Dendritic cell treated with granulocyte-macrophage colony-stimulating factor and Interleukin-4, amounts not matched to agents 40 ng/mL and 50 ng/mL, for 4 days (primary cell): ENCODE data around the gene CLTB.
A peak's percentile ranks its signal among the peaks of the same experiment; 100 is the strongest.
"Not testable (repeated sequence)": the region's sequence is repeated elsewhere in the genome, so short reads cannot be mapped to it uniquely, and the experiment has no call there.

Source experiments
- H3K27ac Mint-ChIP-seq: one replicate; pipeline ENCODE4 v1.8.0; 2022; ENCODE audit warnings: mild to moderate bottlenecking, mixed read lengths
- H3K27me3 Mint-ChIP-seq: one replicate; pipeline ENCODE4 v1.8.0; 2022; ENCODE audit warnings: mild to moderate bottlenecking, mixed read lengths
- H3K36me3 Mint-ChIP-seq: one replicate; pipeline ENCODE4 v1.8.0; 2022; ENCODE audit warnings: low read depth, mixed read lengths
- H3K4me1 Mint-ChIP-seq: one replicate; pipeline ENCODE4 v1.8.0; 2022; ENCODE audit warnings: low read depth, mixed read lengths
- H3K4me3 Mint-ChIP-seq: one replicate; pipeline ENCODE4 v1.8.0; 2022; ENCODE audit warnings: mild to moderate bottlenecking, moderate library complexity, mixed read lengths
- H3K9me3 Mint-ChIP-seq: one replicate; pipeline ENCODE4 v1.8.0; 2022; ENCODE audit warnings: mixed read lengths
- intact Hi-C: fragments of 100-400 bp; cut with micrococcal nuclease; formaldehyde crosslinking; loops from one replicate; pipeline ENCODE4 v1.15.0; 2022

The CLTB gene

DNA sequence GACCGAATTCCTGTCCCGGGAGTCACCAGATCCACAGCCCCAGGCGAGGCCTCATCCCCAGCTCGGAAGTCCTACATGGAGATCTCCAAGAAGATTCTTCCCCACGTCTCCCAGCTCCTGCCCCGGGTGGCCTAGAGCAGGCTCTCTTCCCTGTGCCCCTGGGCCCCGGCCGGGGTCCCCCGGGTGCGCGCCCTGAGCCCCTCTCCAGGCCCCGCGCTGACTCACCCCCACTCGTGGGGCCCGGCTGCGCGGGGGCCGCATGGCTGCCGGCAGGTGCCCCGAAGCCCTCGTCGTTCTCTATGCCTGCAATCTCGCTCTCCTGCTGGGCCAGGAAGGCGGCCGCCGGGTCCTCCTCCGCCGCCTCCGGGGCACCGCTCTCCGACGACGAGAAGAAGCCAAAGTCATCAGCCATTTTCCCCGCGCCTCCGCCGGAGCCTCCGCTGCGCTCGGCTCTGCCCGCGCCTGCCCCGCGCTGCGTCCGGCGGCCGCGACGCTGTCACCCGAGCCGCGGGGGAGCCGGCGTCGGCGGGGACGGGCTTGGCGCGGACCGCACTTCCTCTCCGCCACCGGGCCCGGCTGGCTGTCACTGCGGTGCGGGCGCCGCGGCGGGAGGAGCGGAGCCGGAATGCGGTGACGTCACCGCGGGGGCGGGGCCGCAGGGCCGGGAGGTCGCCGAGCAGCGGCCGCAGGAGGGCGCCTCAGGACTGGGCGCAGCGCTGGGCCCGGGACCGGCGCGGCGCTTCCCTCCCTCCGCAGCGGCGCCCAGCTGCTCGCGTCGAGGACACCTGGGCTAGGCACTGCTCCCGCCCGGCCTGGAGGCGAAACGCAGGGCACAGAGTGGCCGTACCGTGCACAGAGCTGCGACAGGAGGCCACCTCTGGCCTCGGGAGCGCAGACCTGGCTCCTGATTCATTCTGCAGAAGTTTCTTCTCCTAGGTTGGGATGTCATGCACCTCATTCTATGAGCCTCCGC is at the start of gene CLTB:
Gene CLTB (minus strand): TSS at position 588 of the 973 bp plus-strand sequence. CDS start 176 bp downstream, at position 412.
- Mint-ChIP-seq H3K27me3 (peaks cover 9% of the 10 kb centered on the region), H3K27ac (peak within 1 kb of the TSS; percentile 88), H3K4me3 (peak within 1 kb of the TSS; percentile 91), H3K36me3 (peaks cover 18% of the 10 kb centered on the region), H3K9me3 (no peaks in the 10 kb centered on the region), H3K4me1 (peaks cover 39% of the 10 kb centered on the region)
- intact Hi-C loops: loop anchor here (1.0 to 10.0 kb wide), 6 partner anchors 27 to 231 kb away; partner anchors contain the start of genes FAF2, RNF44 and TSPAN17

GRCh38 chr5:176463113-176463764 is 46.9 kb upstream of the CLTB start:
- Mint-ChIP-seq H3K27ac (no peak overlapping the region), H3K4me3 (no peak overlapping the region), H3K36me3 (peaks cover 31% of the 10 kb centered on the region), H3K4me1 (peaks cover 38% of the 10 kb centered on the region), H3K9me3 (no peaks in the 10 kb centered on the region), H3K27me3 (no peaks in the 10 kb centered on the region)
- intact Hi-C loops: no loop called here

- Mint-ChIP-seq H3K27ac (no peak overlapping the region), H3K36me3 (peaks cover 34% of the 10 kb centered on the region), H3K4me1 (peaks cover 26% of the 10 kb centered on the region), H3K27me3 (no peaks in the 10 kb centered on the region), H3K4me3 (no peak overlapping the region), H3K9me3 (no peaks in the 10 kb centered on the region)
- intact Hi-C loops: no loop called here
Observed at GRCh38 chr5:176461349-176461748, 45.0 kb upstream of the CLTB start.

DNA sequence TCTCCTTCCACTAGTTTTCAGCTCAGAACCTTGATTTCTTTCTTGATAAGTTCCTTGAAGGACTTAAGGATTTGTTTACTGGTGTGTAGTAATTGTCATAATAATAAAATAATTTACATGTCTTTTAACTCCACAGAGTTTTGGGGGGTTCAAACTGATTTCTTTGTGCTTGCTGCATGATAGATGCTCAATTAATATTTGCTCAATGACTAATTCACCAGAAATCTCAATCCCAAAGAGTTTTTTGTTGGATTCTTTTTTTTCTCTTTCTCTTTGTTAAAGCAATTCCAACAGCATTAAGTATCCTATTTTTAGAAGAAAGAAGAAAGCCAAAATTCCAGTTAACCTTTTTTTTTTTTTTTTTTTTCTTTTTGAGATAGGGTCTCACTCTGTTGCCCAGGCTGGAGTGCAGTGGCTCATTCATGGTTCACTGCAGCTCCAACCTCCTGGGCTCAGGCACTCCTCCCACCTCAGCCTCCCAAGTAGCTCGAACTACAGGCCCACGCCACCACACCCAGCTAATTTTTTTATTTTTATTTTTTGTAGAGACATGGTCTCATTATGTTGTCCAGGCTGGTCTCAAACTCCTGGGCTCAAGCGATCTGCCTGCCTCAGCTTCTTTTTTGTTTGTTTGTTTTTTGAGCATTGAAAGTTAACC is 42.7 kb upstream of the CLTB start:
- H3K27me3 Mint-ChIP-seq: no peaks in the 10 kb centered on the region
- intact Hi-C loops: no loop called here
- H3K27ac Mint-ChIP-seq: no peak overlapping the region
- H3K4me3 Mint-ChIP-seq: no peak overlapping the region
- no peaks in the 10 kb centered on the region for H3K9me3 Mint-ChIP-seq
- peaks cover 16% of the 10 kb centered on the region for H3K4me1 Mint-ChIP-seq
- peaks cover 36% of the 10 kb centered on the region for H3K36me3 Mint-ChIP-seq

- Mint-ChIP-seq H3K4me1 (peaks cover 23% of the 10 kb centered on the region), H3K36me3 (peaks cover 38% of the 10 kb centered on the region), H3K4me3 (no peak overlapping the region), H3K27ac (no peak overlapping the region), H3K9me3 (no peaks in the 10 kb centered on the region), H3K27me3 (no peaks in the 10 kb centered on the region)
- intact Hi-C loops: no loop called here
Observed at GRCh38 chr5:176454724-176455394, 38.5 kb upstream of the CLTB start.

- intact Hi-C loops: no loop called here
- Mint-ChIP-seq H3K27ac (no peak overlapping the region), H3K27me3 (no peaks in the 10 kb centered on the region), H3K9me3 (no peaks in the 10 kb centered on the region), H3K4me3 (no peak overlapping the region), H3K36me3 (peaks cover 46% of the 10 kb centered on the region), H3K4me1 (peaks cover 34% of the 10 kb centered on the region)
Observed at GRCh38 chr5:176450077-176450476, 33.7 kb upstream of the CLTB start.

GRCh38 chr5:176447978-176448608 is 31.8 kb upstream of the CLTB start, which contains the start of gene FAF2:
TSS of gene FAF2 (plus strand) at chr5:176448385. CDS start at chr5:176448408, 23 bp downstream.
- Mint-ChIP-seq H3K27me3 (no peaks in the 10 kb centered on the region), H3K36me3 (peaks cover 31% of the 10 kb centered on the region), H3K4me3 (peak within 1 kb of the TSS; percentile 91), H3K4me1 (peaks cover 34% of the 10 kb centered on the region), H3K9me3 (no peaks in the 10 kb centered on the region), H3K27ac (peak within 1 kb of the TSS; percentile 95)
- intact Hi-C loops: loop anchor here (1.0 to 5.0 kb wide), 4 partner anchors 31 to 89 kb away; partner anchors contain the start of genes CLTB, KIAA1191 and RNF44

GRCh38 chr5:176447591-176447977 is 31.2 kb upstream of the CLTB start:
- H3K27ac Mint-ChIP-seq: peak overlapping the region; percentile 95
- intact Hi-C loops: loop anchor here (5.0 kb wide), 2 partner anchors 85 to 90 kb away; partner anchors contain the start of genes KIAA1191 and RNF44
- no peaks in the 10 kb centered on the region for H3K9me3 Mint-ChIP-seq
- H3K4me3 Mint-ChIP-seq: peak overlapping the region; percentile 91
- peaks cover 26% of the 10 kb centered on the region for H3K36me3 Mint-ChIP-seq
- H3K4me1 Mint-ChIP-seq: peaks cover 34% of the 10 kb centered on the region
- H3K27me3 Mint-ChIP-seq: no peaks in the 10 kb centered on the region

- Mint-ChIP-seq H3K27me3 (no peaks in the 10 kb centered on the region), H3K27ac (peak overlapping the region; percentile 95), H3K4me3 (peak overlapping the region; percentile 91), H3K4me1 (peaks cover 34% of the 10 kb centered on the region), H3K36me3 (peaks cover 21% of the 10 kb centered on the region), H3K9me3 (no peaks in the 10 kb centered on the region)
- intact Hi-C loops: loop anchor here (5.0 kb wide), 2 partner anchors 85 to 90 kb away; partner anchors contain the start of genes KIAA1191 and RNF44
Observed at GRCh38 chr5:176446884-176447590, 30.7 kb upstream of the CLTB start.

DNA sequence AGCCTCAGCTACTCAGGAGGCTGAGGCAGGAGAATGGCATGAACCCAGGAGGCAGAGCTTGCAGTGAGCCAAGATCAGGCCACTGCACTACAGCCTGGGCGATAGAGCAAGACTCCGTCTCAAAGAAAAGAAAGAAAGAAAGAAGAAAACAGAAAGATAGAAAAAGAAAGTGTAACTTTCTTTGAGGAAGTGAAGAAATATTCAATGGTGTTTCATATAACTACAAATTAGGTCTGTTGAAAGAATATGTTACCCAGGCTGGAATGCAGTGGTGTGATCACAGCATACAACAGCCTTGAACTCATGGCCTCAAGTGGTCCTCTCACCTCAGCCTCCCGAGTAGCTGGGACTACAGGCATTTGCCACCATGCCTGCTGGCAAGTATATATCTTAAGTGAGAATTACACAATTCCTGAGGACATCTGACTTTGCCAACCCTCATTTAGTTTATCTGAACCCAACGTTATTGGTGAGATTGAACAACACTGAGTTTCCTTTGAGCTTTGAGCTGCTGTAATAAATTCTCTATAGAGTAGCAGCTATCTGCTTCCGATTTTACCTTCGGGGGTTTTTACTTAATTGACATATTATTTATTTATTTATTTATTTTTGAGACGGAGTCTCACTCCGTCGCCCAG is 29.8 kb upstream of the CLTB start:
- intact Hi-C loops: loop anchor here (5.0 kb wide), 2 partner anchors 84 to 91 kb away; partner anchors contain the start of genes KIAA1191 and RNF44
- H3K27me3 Mint-ChIP-seq: no peaks in the 10 kb centered on the region

GRCh38 chr5:176444742-176445141 is 28.4 kb upstream of the CLTB start:
- Mint-ChIP-seq H3K36me3 (peaks cover 21% of the 10 kb centered on the region), H3K4me3 (no peak overlapping the region), H3K4me1 (peaks cover 25% of the 10 kb centered on the region), H3K9me3 (no peaks in the 10 kb centered on the region), H3K27ac (no peak overlapping the region), H3K27me3 (no peaks in the 10 kb centered on the region)
- intact Hi-C loops: loop anchor here (5.0 kb wide), 2 partner anchors 82 to 93 kb away; partner anchors contain the start of genes KIAA1191 and RNF44

More for the DNA sequence above, 29.8 kb upstream of the CLTB start:
- Mint-ChIP-seq H3K27ac (no peak overlapping the region), H3K36me3 (peaks cover 21% of the 10 kb centered on the region), H3K9me3 (no peaks in the 10 kb centered on the region), H3K4me1 (peaks cover 34% of the 10 kb centered on the region), H3K4me3 (no peak overlapping the region)

GRCh38 chr5:176442911-176443310 is 26.6 kb upstream of the CLTB start:
- H3K27me3 Mint-ChIP-seq, H3K9me3 Mint-ChIP-seq, intact Hi-C loops, H3K4me3 Mint-ChIP-seq, H3K27ac Mint-ChIP-seq: not testable (repeated sequence)
- peaks cover 16% of the 10 kb centered on the region for H3K4me1 Mint-ChIP-seq
- H3K36me3 Mint-ChIP-seq: peaks cover 11% of the 10 kb centered on the region
